Measurements from ENCODE around the gene PRXL2B. TPM values are rescaled to one million over a fixed set of nuclear protein-coding genes. Genes with fewer than 3 reads are reported as not detected.

PRXL2B gene
- total and polyA plus RNA-seq, 4 donors, result 4.6 to 10.2 (median 8.1) TPM

DNA sequence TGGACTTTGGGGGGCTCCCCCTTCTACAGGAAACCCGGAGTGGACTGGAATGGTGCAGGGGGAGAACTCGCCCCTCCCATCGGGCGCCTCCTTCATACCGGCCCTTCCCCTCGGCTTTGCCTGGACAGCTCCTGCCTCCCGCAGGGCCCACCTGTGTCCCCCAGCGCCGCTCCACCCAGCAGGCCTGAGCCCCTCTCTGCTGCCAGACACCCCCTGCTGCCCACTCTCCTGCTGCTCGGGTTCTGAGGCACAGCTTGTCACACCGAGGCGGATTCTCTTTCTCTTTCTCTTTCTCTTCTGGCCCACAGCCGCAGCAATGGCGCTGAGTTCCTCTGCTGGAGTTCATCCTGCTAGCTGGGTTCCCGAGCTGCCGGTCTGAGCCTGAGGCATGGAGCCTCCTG, 30.3 kb upstream of the PRXL2B start, which contains the start of gene TNFRSF14:
TSS of gene TNFRSF14 (plus strand) at position 95 of the 401 bp plus-strand sequence. CDS start at position 389, 294 bp downstream.
- Histone ChIP-seq H3K4me1 (ENCODE audit: control insufficient read depth in 4 of 4, insufficient read depth in 4 of 4, low read length in 3 of 4) (peaks cover 7 to 27% (median 19%) of the 10 kb centered on the region in 4 donors), H3K9me3 (ENCODE audit: control insufficient read depth in 4 of 4, low read length in 3 of 4) (no peaks in the 10 kb centered on the region), H3K36me3 (ENCODE audit: control insufficient read depth in 4 of 4, insufficient read depth in 3 of 4, low read depth in 1 of 4, low read length in 3 of 4) (peaks cover 3 to 15% (median 9%) of the 10 kb centered on the region in 4 donors), H3K4me3 (ENCODE audit: low read depth in 1 of 3, low read length in 3 of 3) (peak within 1 kb of the TSS; percentile 54 to 83 (median 71)), H3K27ac (ENCODE audit: low read depth in 1 of 2, low read length in 2 of 2) (peak within 1 kb of the TSS; percentile 83 to 96), H3K9ac (ENCODE audit: low read depth in 1 of 2, low read length in 2 of 2) (peak within 1 kb of the TSS; percentile 85 to 99), H3K27me3 (ENCODE audit: control insufficient read depth in 4 of 4, insufficient read depth in 4 of 4, low read length in 3 of 4) (no peaks in the 10 kb centered on the region)
- DNase-seq (ENCODE audit: low spot score), result no peak
- TF ChIP-seq JUND (IDR thresholded peaks at IDR 0.05) (no peak), YY1 (IDR thresholded peaks at IDR 0.05) (peak; percentile 95), NR2F2 (IDR thresholded peaks at IDR 0.05) (no peak), SP1 (IDR thresholded peaks at IDR 0.05) (no peak), REST (IDR thresholded peaks at IDR 0.05) (peak; percentile 55), GABPA (IDR thresholded peaks at IDR 0.05 in 1 of 2, conservative IDR thresholded peaks at IDR 0.05 in 1 of 2) (no peak)
- TF ChIP-seq, protein P1, sequence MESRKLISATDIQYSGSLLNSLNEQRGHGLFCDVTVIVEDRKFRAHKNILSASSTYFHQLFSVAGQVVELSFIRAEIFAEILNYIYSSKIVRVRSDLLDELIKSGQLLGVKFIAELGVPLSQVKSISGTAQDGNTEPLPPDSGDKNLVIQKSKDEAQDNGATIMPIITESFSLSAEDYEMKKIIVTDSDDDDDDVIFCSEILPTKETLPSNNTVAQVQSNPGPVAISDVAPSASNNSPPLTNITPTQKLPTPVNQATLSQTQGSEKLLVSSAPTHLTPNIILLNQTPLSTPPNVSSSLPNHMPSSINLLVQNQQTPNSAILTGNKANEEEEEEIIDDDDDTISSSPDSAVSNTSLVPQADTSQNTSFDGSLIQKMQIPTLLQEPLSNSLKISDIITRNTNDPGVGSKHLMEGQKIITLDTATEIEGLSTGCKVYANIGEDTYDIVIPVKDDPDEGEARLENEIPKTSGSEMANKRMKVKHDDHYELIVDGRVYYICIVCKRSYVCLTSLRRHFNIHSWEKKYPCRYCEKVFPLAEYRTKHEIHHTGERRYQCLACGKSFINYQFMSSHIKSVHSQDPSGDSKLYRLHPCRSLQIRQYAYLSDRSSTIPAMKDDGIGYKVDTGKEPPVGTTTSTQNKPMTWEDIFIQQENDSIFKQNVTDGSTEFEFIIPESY (IDR thresholded peaks at IDR 0.05), result no peak
- TF ChIP-seq, protein P2, sequence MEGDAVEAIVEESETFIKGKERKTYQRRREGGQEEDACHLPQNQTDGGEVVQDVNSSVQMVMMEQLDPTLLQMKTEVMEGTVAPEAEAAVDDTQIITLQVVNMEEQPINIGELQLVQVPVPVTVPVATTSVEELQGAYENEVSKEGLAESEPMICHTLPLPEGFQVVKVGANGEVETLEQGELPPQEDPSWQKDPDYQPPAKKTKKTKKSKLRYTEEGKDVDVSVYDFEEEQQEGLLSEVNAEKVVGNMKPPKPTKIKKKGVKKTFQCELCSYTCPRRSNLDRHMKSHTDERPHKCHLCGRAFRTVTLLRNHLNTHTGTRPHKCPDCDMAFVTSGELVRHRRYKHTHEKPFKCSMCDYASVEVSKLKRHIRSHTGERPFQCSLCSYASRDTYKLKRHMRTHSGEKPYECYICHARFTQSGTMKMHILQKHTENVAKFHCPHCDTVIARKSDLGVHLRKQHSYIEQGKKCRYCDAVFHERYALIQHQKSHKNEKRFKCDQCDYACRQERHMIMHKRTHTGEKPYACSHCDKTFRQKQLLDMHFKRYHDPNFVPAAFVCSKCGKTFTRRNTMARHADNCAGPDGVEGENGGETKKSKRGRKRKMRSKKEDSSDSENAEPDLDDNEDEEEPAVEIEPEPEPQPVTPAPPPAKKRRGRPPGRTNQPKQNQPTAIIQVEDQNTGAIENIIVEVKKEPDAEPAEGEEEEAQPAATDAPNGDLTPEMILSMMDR (IDR thresholded peaks at IDR 0.05; ENCODE audit: low read depth, low read length, missing input control), result no peak
- 1% methylated on average over 16 of the region's 16 CpGs for WGBS

DNA sequence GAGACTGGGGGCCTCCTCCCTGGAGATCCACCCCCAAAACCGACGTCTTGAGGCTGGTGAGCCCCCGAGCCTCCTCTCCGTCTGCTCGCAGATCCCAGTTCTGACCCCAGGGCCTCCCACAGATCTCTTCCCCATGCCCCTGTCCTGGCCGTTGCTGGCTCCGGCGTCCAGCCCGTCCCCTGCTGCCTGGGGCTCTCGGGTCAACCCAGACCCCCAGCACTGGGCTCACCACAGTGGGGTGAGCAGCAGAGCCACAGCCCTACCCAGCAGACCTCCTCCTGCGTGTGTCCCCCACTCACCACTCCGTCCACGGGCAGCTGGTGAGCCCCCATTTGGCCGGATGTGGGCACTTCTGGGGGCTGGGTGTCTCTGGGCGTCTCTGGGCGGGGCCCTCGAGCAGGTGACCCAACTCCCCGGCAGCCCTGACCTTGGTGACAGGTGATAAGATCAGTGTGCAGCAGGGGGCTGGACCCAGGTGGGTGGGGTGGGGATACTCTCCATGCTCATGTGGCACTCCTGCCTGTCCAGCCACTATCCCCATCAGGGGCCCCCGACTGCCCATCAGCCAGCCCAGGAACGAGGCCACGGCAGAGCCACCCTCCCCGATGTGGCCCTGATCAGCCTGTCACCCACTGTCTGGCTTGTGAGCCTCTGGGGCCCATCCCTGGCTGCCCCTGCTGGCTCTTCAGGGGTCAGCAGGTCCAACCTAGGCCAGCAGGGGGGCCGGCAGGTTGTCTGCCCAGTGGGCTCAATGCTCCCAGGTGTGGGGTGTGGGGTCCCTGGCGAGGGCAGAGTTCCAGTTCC, 29.7 kb upstream of the PRXL2B start:
- Histone ChIP-seq H3K4me3 (ENCODE audit: low read depth in 1 of 3, low read length in 3 of 3) (peak overlapping the region; percentile 54 to 83 (median 71)), H3K27ac (ENCODE audit: low read depth in 1 of 2, low read length in 2 of 2) (peak overlapping the region; percentile 83 to 96)
- no peak for DNase-seq (ENCODE audit: low spot score)

More for the DNA sequence above, 29.7 kb upstream of the PRXL2B start:
- no peak for TF ChIP-seq RAD21 (IDR thresholded peaks at IDR 0.05)
- no peak for TF ChIP-seq FOXA2 (IDR thresholded peaks at IDR 0.05)
- peak; percentile 80 for TF ChIP-seq YY1 (IDR thresholded peaks at IDR 0.05)
- no peak for TF ChIP-seq ATF3 (IDR thresholded peaks at IDR 0.05)
- TF ChIP-seq JUND (IDR thresholded peaks at IDR 0.05), result no peak
- no peak for TF ChIP-seq NR2F2 (IDR thresholded peaks at IDR 0.05)
- TF ChIP-seq RXRA (IDR thresholded peaks at IDR 0.05), result peak in 1 of 2 donors; percentile 6
- TF ChIP-seq HNF4A (conservative IDR thresholded peaks at IDR 0.05), result no peak
- no peak for TF ChIP-seq FOXA1 (IDR thresholded peaks at IDR 0.05)
- TF ChIP-seq GABPA (IDR thresholded peaks at IDR 0.05 in 1 of 2, conservative IDR thresholded peaks at IDR 0.05 in 1 of 2), result no peak
- TF ChIP-seq TAF1 (conservative IDR thresholded peaks at IDR 0.05), result no peak
- TF ChIP-seq EGR1 (IDR thresholded peaks at IDR 0.05; ENCODE audit: low read depth in 2 of 2), result no peak
- TF ChIP-seq HNF4G (IDR thresholded peaks at IDR 0.05), result no peak
- WGBS, result 6% methylated on average over 24 of the region's 24 CpGs
- H3K9ac ChIP-seq (ENCODE audit: low read depth in 1 of 2, low read length in 2 of 2), result peak overlapping the region; percentile 85 to 99
- H3K27me3 ChIP-seq (ENCODE audit: control insufficient read depth in 4 of 4, insufficient read depth in 4 of 4, low read length in 3 of 4), result no peaks in the 10 kb centered on the region
- H3K4me1 ChIP-seq (ENCODE audit: control insufficient read depth in 4 of 4, insufficient read depth in 4 of 4, low read length in 3 of 4), result peaks cover 7 to 27% (median 19%) of the 10 kb centered on the region in 4 donors
- no peaks in the 10 kb centered on the region for H3K9me3 ChIP-seq (ENCODE audit: control insufficient read depth in 4 of 4, low read length in 3 of 4)
- peaks cover 6 to 19% (median 11%) of the 10 kb centered on the region in 4 donors for H3K36me3 ChIP-seq (ENCODE audit: control insufficient read depth in 4 of 4, insufficient read depth in 3 of 4, low read depth in 1 of 4, low read length in 3 of 4)
